Left lung (tissue), 10 donors: ENCODE measurements around the gene ADAMTS15. TPM values are rescaled to one million over a fixed set of nuclear protein-coding genes. Genes with fewer than 3 reads are reported as not detected.

Source experiments
- ATAC-seq: fragments of 200-7000 bp; cut with Tn5 transposase; one replicate; pipeline ENCODE4 v1.9.1; 2020; ENCODE audit warnings: moderate library complexity
- DNase-seq, 4 donors: peaks; one replicate each; pipeline ENCODE4 v3.0.0-alpha.2; 2013 to 2020
- H3K27ac ChIP-seq, 2 donors: fragments of 200-600 bp; sonication (generic) in 1 of 2; one replicate each; pipeline versions ENCODE4 v1.5.0 to v1.8.0; 2020 to 2021
- H3K27me3 ChIP-seq, 2 donors: fragments of 200-600 bp; sonication (generic) in 1 of 2; one replicate each; pipeline versions ENCODE4 v1.5.0 to v1.8.0; 2020 to 2021
- H3K36me3 ChIP-seq, 2 donors: fragments of 200-600 bp; sonication (generic) in 1 of 2; one replicate each; pipeline versions ENCODE4 v1.5.0 to v1.8.0; 2020 to 2021
- H3K4me1 ChIP-seq, 2 donors: fragments of 200-600 bp; one replicate each; pipeline ENCODE4 v1.8.0; 2021
- H3K4me3 ChIP-seq, 2 donors: fragments of 200-600 bp; sonication (generic) in 1 of 2; one replicate each; pipeline versions ENCODE4 v1.5.0 to v1.8.0; 2020 to 2021; ENCODE audit warnings: mild to moderate bottlenecking in 1 of 2
- H3K9me3 ChIP-seq, 2 donors: fragments of 200-600 bp; sonication (generic) in 1 of 2; one replicate each; pipeline versions ENCODE4 v1.5.0 to v1.8.0; 2020 to 2021
- CTCF ChIP-seq, 2 donors: fragments of 200-600 bp; sonication (generic) in 1 of 2; IDR thresholded peaks; one replicate each; pipeline versions ENCODE4 v1.5.0 to v1.8.0; 2021; ENCODE audit warnings: antibody characterized with exemption in 2 of 2
- intact Hi-C, 2 donors: fragments of 100-400 bp; cut with DNase I; formaldehyde crosslinking; loops; one replicate each; pipeline versions ENCODE4 v1.11.2 to v1.14.2; 2022
- polyA plus RNA-seq, 6 donors: library from polyadenylated mRNA; unstranded; fragments of 120-200 nt; gene quantifications; one replicate each; pipeline ENCODE4 v1.2.1, GENCODE V29; 2013; ENCODE audit not compliant: insufficient read length in 6 of 6
- total RNA-seq, 2 donors: library from RNA; stranded (reverse); fragmentation: NEBNext Ultra II Directional; extraction: Animal tissue kit (Norgen Biotek cat#: 25700); gene quantifications; one replicate each; pipeline ENCODE4 v1.2.1, GENCODE V29; 2021
- donor health status: DM: no; HTN: yes; CAD: no.
- donor health status: DM: no; HTN: no; CAD: no.

The ADAMTS15 gene
- total and polyA plus RNA-seq, 8 donors, result 11.8 to 49.6 (median 40.0) TPM

GRCh38 chr11:130452176-130452575, 3.7 kb downstream of the ADAMTS15 start:
- H3K36me3 ChIP-seq, result no peaks in the 10 kb centered on the region
- H3K4me1 ChIP-seq, result peaks cover 0 to 13% of the 10 kb centered on the region in 2 donors
- no peak for ATAC-seq
- intact Hi-C loops, result loop anchor here in 1 of 2 donors (10.0 kb wide), 1 partner anchor 213 kb away; no protein-coding TSS in a partner anchor
- peaks cover 15 to 40% of the 10 kb centered on the region in 2 donors for H3K27me3 ChIP-seq
- H3K4me3 ChIP-seq, result peak overlapping the region; percentile 2 to 45
- no peaks in the 10 kb centered on the region for H3K9me3 ChIP-seq
- no peak for TF ChIP-seq CTCF (IDR thresholded peaks at IDR 0.05)
- DNase-seq, result no peak
- no peak overlapping the region for H3K27ac ChIP-seq

GRCh38 chr11:130452940-130453339, 4.5 kb downstream of the ADAMTS15 start:
- peaks cover 0 to 13% of the 10 kb centered on the region in 2 donors for H3K4me1 ChIP-seq

GRCh38 chr11:130454491-130455252, 6.2 kb downstream of the ADAMTS15 start:
- peak in 1 of 4 donors; percentile 47 for DNase-seq
- no peak overlapping the region for H3K27ac ChIP-seq
- no peaks in the 10 kb centered on the region for H3K9me3 ChIP-seq
- intact Hi-C loops, result loop anchor here in 1 of 2 donors (10.0 kb wide), 1 partner anchor 210 kb away; no protein-coding TSS in a partner anchor
- H3K4me1 ChIP-seq, result peaks cover 0 to 6% of the 10 kb centered on the region in 2 donors
- no peak for TF ChIP-seq CTCF (IDR thresholded peaks at IDR 0.05)
- no peaks in the 10 kb centered on the region for H3K36me3 ChIP-seq
- no peak overlapping the region for H3K4me3 ChIP-seq
- no peak for ATAC-seq
- H3K27me3 ChIP-seq, result peaks cover 6 to 21% of the 10 kb centered on the region in 2 donors

More at GRCh38 chr11:130452940-130453339, 4.5 kb downstream of the ADAMTS15 start:
- Histone ChIP-seq H3K27me3 (peaks cover 15 to 38% of the 10 kb centered on the region in 2 donors), H3K36me3 (no peaks in the 10 kb centered on the region), H3K9me3 (no peaks in the 10 kb centered on the region), H3K4me3 (no peak overlapping the region), H3K27ac (no peak overlapping the region)
- no peak for TF ChIP-seq CTCF (IDR thresholded peaks at IDR 0.05)
- ATAC-seq (no peak), DNase-seq (no peak)
- intact Hi-C loops, result loop anchor here in 1 of 2 donors (10.0 kb wide), 1 partner anchor 212 kb away; no protein-coding TSS in a partner anchor

GRCh38 chr11:130455483-130456127, 7.2 kb downstream of the ADAMTS15 start:
- ATAC-seq, result peak; percentile 68
- H3K9me3 ChIP-seq, result no peaks in the 10 kb centered on the region
- H3K27ac ChIP-seq, result no peak overlapping the region
- no peak for DNase-seq
- no peak overlapping the region for H3K4me3 ChIP-seq
- intact Hi-C loops, result loop anchor here in 1 of 2 donors (10.0 kb wide), 1 partner anchor 209 kb away; no protein-coding TSS in a partner anchor
- peaks cover 0 to 11% of the 10 kb centered on the region in 2 donors for H3K27me3 ChIP-seq
- H3K4me1 ChIP-seq, result peaks cover 0 to 5% of the 10 kb centered on the region in 2 donors
- no peak for TF ChIP-seq CTCF (IDR thresholded peaks at IDR 0.05)
- H3K36me3 ChIP-seq, result no peaks in the 10 kb centered on the region

GRCh38 chr11:130456286-130456685, 7.8 kb downstream of the ADAMTS15 start:
- no peaks in the 10 kb centered on the region for H3K36me3 ChIP-seq
- ATAC-seq (no peak), DNase-seq (no peak)
- peaks cover 0 to 4% of the 10 kb centered on the region in 2 donors for H3K27me3 ChIP-seq
- TF ChIP-seq CTCF (IDR thresholded peaks at IDR 0.05), result no peak
- peaks cover 0 to 5% of the 10 kb centered on the region in 2 donors for H3K4me1 ChIP-seq
- no peaks in the 10 kb centered on the region for H3K9me3 ChIP-seq
- intact Hi-C loops, result loop anchor here in 1 of 2 donors (10.0 kb wide), 1 partner anchor 209 kb away; no protein-coding TSS in a partner anchor
- H3K27ac ChIP-seq, result no peak overlapping the region
- H3K4me3 ChIP-seq, result no peak overlapping the region
